GM18861 (cell line): ENCODE results near the gene CDH4.

Source experiments
- ATAC-seq: cut with Tn5 transposase; IDR thresholded peaks from one replicate; pipeline ENCODE4 v1.9.1; 2021; ENCODE audit not compliant: unreplicated experiment

CDH4 gene

GRCh38 chr20:61594198-61594597 is 342.1 kb downstream of the CDH4 start:
- ATAC-seq = no peak

- ATAC-seq = no peak
Measured at GRCh38 chr20:61595216-61595615, 343.2 kb downstream of the CDH4 start.

GRCh38 chr20:61596687-61597330 is 344.7 kb downstream of the CDH4 start:
- ATAC-seq = no peak

- ATAC-seq = no peak
Measured at GRCh38 chr20:61597996-61598395, 345.9 kb downstream of the CDH4 start.

- ATAC-seq = no peak
Measured at GRCh38 chr20:61598586-61598985, 346.5 kb downstream of the CDH4 start.

- no peak for ATAC-seq
Measured at GRCh38 chr20:61599061-61599531, 347.0 kb downstream of the CDH4 start.

- no peak for ATAC-seq
Measured at GRCh38 chr20:61599541-61599992, 347.5 kb downstream of the CDH4 start.

- ATAC-seq = no peak
Measured at GRCh38 chr20:61600016-61600415, 348.0 kb downstream of the CDH4 start.

- no peak for ATAC-seq
Measured at GRCh38 chr20:61601361-61601760, 349.3 kb downstream of the CDH4 start.

- no peak for ATAC-seq
Measured at GRCh38 chr20:61601853-61602252, 349.8 kb downstream of the CDH4 start.

GRCh38 chr20:61603715-61604114 is 351.7 kb downstream of the CDH4 start:
- no peak for ATAC-seq

GRCh38 chr20:61604549-61604948 is 352.5 kb downstream of the CDH4 start:
- ATAC-seq = no peak

GRCh38 chr20:61605283-61605682 is 353.2 kb downstream of the CDH4 start:
- no peak for ATAC-seq

GRCh38 chr20:61605862-61606557 is 353.9 kb downstream of the CDH4 start:
- ATAC-seq = no peak

GRCh38 chr20:61608275-61609085 is 356.4 kb downstream of the CDH4 start:
- ATAC-seq = no peak

- ATAC-seq = no peak
Measured at GRCh38 chr20:61609461-61609860, 357.4 kb downstream of the CDH4 start.

GRCh38 chr20:61611401-61612180 is 359.5 kb downstream of the CDH4 start:
- no peak for ATAC-seq

GRCh38 chr20:61613917-61614705 is 362.1 kb downstream of the CDH4 start:
- ATAC-seq = no peak

GRCh38 chr20:61614706-61615100 is 362.6 kb downstream of the CDH4 start:
- no peak for ATAC-seq

GRCh38 chr20:61615806-61616205 is 363.7 kb downstream of the CDH4 start:
- no peak for ATAC-seq
